ENCODE measurements around the gene UNK.

- peak in 1 of 4 donors; percentile 5 for TF ChIP-seq POLR2A (IDR thresholded peaks at IDR 0.05)
- TF ChIP-seq CTCF (IDR thresholded peaks at IDR 0.05): no peak
- no peak for TF ChIP-seq EP300 (IDR thresholded peaks at IDR 0.05)
Observed at GRCh38 chr17:75774991-75775668, 9.5 kb upstream of the UNK start.
